GM13976 (cell line): Measurements from ENCODE around the gene LHPP.

Source experiments
- DNase-seq: peaks from one replicate; pipeline ENCODE4 v3.0.0; 2012; ENCODE audit warnings: low spot score
- CTCF ChIP-seq: IDR thresholded peaks from 2 replicates; pipeline ENCODE4 v1.5.1; 2012; ENCODE audit warnings: borderline replicate concordance, mild to moderate bottlenecking; ENCODE audit not compliant: insufficient read depth; ENCODE audit errors: extremely low read depth, missing control alignments, control extremely low read depth
- in situ Hi-C: fragments of 300-500 bp; cut with MboI; formaldehyde crosslinking; loops from one replicate; pipeline ENCODE4 v1.12.0; 2022; ENCODE audit warnings: low sequenced_read_pairs, mixed read lengths, inconsistent platforms; ENCODE audit not compliant: unreplicated experiment

Gene LHPP

DNA sequence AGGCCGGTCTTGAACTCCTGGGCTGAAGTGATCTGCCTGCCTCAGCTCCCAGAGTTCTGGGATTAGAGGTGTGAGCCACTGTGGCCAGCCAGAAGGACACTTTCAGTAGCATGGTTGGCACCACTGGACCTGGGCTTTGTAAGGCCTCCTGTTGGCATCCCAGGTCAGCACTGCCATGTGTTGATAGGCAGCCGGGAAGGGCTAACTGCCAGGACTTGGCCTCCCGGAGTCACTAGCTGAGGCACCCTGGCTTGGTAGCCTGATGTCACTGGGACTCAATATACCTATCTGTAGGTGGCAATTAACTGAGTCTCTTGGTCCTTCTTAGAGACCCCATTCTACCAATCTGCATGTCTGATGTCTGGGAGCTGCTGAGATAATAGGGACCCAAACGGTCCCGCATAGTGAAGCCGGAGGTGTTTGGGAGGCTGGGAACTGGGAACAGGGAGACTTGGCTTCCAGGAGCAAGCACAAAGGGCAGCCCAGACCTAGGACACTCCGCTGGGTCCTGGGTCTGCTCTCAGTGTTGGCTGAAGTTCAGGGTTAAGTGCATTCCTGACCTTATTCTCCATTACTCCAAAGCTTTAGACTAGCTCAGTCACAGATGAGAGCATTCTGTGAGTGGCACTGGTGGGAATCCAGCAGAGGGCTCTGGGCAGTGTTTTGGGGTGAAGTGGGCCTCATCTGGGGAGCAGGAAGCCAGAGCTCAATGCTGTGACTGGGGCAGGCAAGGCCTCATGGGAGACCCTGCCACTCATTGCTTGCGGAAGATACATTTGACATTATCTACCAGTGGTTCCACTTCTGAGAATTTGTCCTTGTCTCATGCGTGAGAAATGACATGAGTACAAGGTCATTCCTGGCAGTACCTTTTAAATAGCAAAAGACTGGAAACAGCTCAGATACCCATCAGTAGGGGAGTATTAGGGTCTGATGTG lies 2.7 kb downstream of the LHPP start:
- no peak for DNase-seq
- TF ChIP-seq CTCF, result no peak
- in situ Hi-C loops, result no loop called here

DNA sequence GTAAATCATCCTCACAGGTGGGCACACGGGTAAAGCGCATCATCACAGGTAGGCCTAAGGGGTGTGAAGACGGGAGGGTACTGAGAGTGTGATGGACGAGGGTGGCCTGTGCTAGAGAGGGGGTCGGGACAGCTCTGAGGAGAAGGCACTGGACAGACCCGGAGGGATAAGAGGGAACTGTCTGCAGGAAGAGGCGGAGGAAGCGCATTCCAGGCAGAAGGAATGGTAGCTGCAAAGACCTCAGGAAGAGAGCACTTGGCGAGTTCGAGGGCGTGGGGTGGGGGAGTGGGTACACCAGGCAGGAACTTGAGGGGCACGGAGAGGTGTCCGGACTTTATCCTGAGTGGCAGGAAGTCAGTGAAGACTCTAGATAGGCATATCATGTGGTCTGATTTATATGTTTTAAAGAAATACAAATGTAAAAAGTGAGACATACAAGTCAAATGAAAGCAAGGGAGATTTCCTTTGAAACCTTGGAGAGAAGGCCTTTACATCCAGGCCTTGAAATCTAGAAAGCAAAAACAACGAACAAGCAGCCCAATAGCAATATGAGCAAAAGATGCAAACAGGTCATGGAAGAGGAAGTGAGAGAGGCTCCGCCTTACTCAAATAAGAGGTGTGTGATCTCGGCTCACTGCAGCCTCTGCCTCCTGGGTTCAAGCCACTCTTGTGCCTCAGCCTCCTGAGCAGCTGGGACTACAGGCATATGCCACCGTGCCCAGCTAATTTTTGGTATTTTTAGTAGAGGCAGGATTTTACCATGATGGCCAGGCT lies 3.6 kb downstream of the LHPP start:
- TF ChIP-seq CTCF, result no peak
- peak; percentile 68 for DNase-seq
- in situ Hi-C loops, result no loop called here

GRCh38 chr10:124465777-124466488 lies 4.3 kb downstream of the LHPP start:
- no peak for DNase-seq
- in situ Hi-C loops, result no loop called here
- no peak for TF ChIP-seq CTCF

DNA sequence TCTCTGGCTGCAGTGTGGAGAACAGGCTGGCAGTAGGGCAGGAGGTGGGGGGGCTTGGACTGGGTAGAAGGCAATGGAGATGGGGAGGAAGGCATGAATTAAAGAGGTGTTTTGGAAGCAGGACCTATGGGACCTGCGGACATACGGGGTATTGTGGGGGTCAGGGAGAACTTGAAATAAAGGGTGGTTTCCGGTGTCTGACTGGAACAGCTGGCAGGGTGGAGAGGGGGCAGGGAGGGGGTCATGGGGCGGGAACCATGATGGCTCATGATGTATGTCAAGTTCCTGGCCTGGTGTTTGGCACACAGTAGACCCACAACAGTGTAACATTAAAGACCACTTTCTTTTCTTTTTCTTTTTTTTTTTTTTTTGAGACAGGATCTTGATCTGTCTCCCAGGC lies 5.5 kb downstream of the LHPP start:
- in situ Hi-C loops, result no loop called here
- DNase-seq, result no peak
- TF ChIP-seq CTCF, result no peak

GRCh38 chr10:124468624-124469023 lies 7.0 kb downstream of the LHPP start:
- TF ChIP-seq CTCF, result no peak
- no peak for DNase-seq
- in situ Hi-C loops, result no loop called here

DNA sequence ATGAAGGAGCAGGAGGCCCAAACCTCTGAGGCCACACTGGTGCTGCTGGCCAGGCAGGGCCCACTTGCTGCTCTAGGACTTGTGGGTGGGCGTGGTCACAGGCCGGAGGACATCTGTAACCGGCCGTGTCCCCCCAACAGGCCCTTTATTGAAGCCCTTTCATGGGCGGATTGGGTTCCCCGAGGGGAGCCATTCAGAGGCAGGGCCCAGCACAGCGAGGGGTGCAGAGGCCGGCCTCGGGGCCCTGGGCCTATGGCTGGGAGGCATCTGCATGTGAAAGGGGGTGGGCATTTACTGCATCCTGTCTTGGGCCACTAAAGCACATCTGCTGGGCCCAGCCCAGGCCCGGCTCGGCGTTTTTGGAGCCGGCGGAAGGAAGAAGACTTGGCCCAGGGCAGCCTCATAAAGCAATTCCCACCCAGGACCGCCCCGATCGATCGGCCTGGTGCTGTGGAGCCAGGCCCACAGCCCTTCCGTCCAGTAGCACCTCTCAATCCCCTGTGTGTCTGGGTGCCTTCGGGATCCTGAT lies 8.4 kb downstream of the LHPP start:
- in situ Hi-C loops, result no loop called here
- TF ChIP-seq CTCF, result no peak
- DNase-seq, result no peak
